B cell (primary cell): Measurements from ENCODE around the gene RGS6. TPM values are rescaled to one million over a fixed set of nuclear protein-coding genes. Genes with fewer than 3 reads are reported as not detected.

Experiments used
- ATAC-seq: fragments of 200-7000 bp; cut with Tn5 transposase; one replicate; pipeline ENCODE4 v1.10.0; 2021; ENCODE audit warnings: low read depth, mild to moderate bottlenecking, moderate number of reproducible peaks, moderate library complexity
- CTCF ChIA-PET: fragments of 350-600 bp; sonication (Branson Sonifier 250); formaldehyde crosslinking; loops from one replicate; lab custom pipeline; 2021; ENCODE audit warnings: antibody characterized with exemption, inconsistent platforms; lab: Charles Lee
- POLR2A ChIA-PET: fragments of 350-600 bp; sonication (Branson Sonifier 250); formaldehyde crosslinking; loops from one replicate; lab custom pipeline; 2021; ENCODE audit warnings: antibody characterized with exemption; lab: Charles Lee
- DNase-seq: peaks from one replicate; pipeline ENCODE4 v3.0.0; 2013
- H2AFZ ChIP-seq: 2 replicates; pipeline ENCODE4 v1.6.1; 2012; ENCODE audit warnings: mild to moderate bottlenecking, low read depth, low read length; ENCODE audit not compliant: insufficient read depth, poor library complexity, severe bottlenecking
- H3K27ac ChIP-seq, 2 donors: 1 replicate in 1 of 2; 2 replicates in 1 of 2; pipeline ENCODE4 v1.5.1; 2012 to 2013; ENCODE audit warnings: low read length in 2 of 2, mild to moderate bottlenecking in 2 of 2, moderate library complexity in 1 of 2
- H3K27me3 ChIP-seq, 4 experiments: fragments of 200-600 bp in 1 of 4; sonication (generic) in 1 of 4; replicated peaks in 1 of 4; 1 replicate in 2 of 4; 2 replicates in 2 of 4; pipeline versions ENCODE4 v1.6.1 to v1.7.0; 2013 to 2016; ENCODE audit warnings: low read length in 3 of 4, mild to moderate bottlenecking in 2 of 4, mixed read lengths in 1 of 4, moderate library complexity in 1 of 4; ENCODE audit not compliant: insufficient read depth in 4 of 4, control insufficient read depth in 3 of 4; ENCODE audit errors: control extremely low read depth in 1 of 4
- H3K36me3 ChIP-seq, 2 experiments: replicated peaks in 1 of 2; 1 replicate in 1 of 2; 2 replicates in 1 of 2; pipeline versions ENCODE4 v1.6.1 to v1.7.1; 2013; ENCODE audit warnings: low read length in 1 of 2; ENCODE audit not compliant: insufficient read depth in 2 of 2, control insufficient read depth in 1 of 2; ENCODE audit errors: control extremely low read depth in 1 of 2, extremely low read depth in 1 of 2
- H3K4me1 ChIP-seq, 2 donors: fragments of 200-600 bp in 1 of 2; sonication (generic) in 1 of 2; 1 replicate in 1 of 2; 2 replicates in 1 of 2; pipeline versions ENCODE4 v1.5.1 to v1.6.1; 2013 to 2017; ENCODE audit warnings: low read length in 2 of 2; ENCODE audit not compliant: control insufficient read depth in 2 of 2, insufficient read depth in 2 of 2
- H3K4me2 ChIP-seq: replicated peaks from 2 replicates; pipeline ENCODE3; 2012; ENCODE audit warnings: mild to moderate bottlenecking, low read depth, low read length; ENCODE audit not compliant: poor library complexity, severe bottlenecking
- H3K4me3 ChIP-seq, 5 experiments: fragments of 200-600 bp in 1 of 5; sonication (generic) in 1 of 5; 1 replicate in 3 of 5; 2 replicates in 2 of 5; pipeline versions ENCODE4 v1.5.1 to v1.7.0; 2011 to 2016; ENCODE audit warnings: low read length in 4 of 5, mild to moderate bottlenecking in 4 of 5, low read depth in 2 of 5, control low read depth in 1 of 5, moderate library complexity in 1 of 5; ENCODE audit not compliant: insufficient read depth in 1 of 5; ENCODE audit errors: control extremely low read depth in 1 of 5, extremely low read depth in 1 of 5
- H3K79me2 ChIP-seq: fragments of 200-600 bp; sonication (generic); one replicate; pipeline ENCODE4 v1.6.0; 2016; ENCODE audit warnings: low read length; ENCODE audit not compliant: control insufficient read depth, insufficient read depth
- H3K9ac ChIP-seq: fragments of 200-600 bp; sonication (generic); 2 replicates; pipeline ENCODE4 v1.6.1; 2017; ENCODE audit warnings: mild to moderate bottlenecking, low read length, moderate library complexity
- H3K9me3 ChIP-seq, 3 donors: one replicate each; pipeline versions ENCODE4 v1.6.1 to v1.7.1; 2013; ENCODE audit warnings: low read length in 2 of 3; ENCODE audit not compliant: control insufficient read depth in 2 of 3, insufficient read depth in 1 of 3; ENCODE audit errors: control extremely low read depth in 1 of 3
- H4K20me1 ChIP-seq: 2 replicates; pipeline ENCODE4 v1.6.0; 2012; ENCODE audit warnings: mild to moderate bottlenecking, low read length; ENCODE audit not compliant: insufficient read depth, control insufficient read depth, poor library complexity, severe bottlenecking
- H3K27ac Mint-ChIP-seq: one replicate; pipeline ENCODE4 v1.8.0; 2021; ENCODE audit warnings: mixed read lengths
- H3K27me3 Mint-ChIP-seq: one replicate; pipeline ENCODE4 v1.8.0; 2021; ENCODE audit warnings: mixed read lengths
- H3K4me1 Mint-ChIP-seq: one replicate; pipeline ENCODE4 v1.8.0; 2021; ENCODE audit warnings: mixed read lengths
- H3K4me3 Mint-ChIP-seq: one replicate; pipeline ENCODE4 v1.8.0; 2021; ENCODE audit warnings: mixed read lengths
- H3K9me3 Mint-ChIP-seq: one replicate; pipeline ENCODE4 v1.8.0; 2022; ENCODE audit warnings: mixed read lengths; ENCODE audit not compliant: insufficient read depth
- EZH2 ChIP-seq: IDR thresholded peaks from 2 replicates; pipeline ENCODE4 v1.6.1; 2012; ENCODE audit warnings: borderline replicate concordance, low read depth, mild to moderate bottlenecking, moderate library complexity, low read length; ENCODE audit not compliant: insufficient read depth, poor library complexity, severe bottlenecking
- WGBS: methylation state at CpG from one replicate; pipeline ENCODE4 v1.1.5; 2013; ENCODE audit warnings: missing lambda C conversion rate; ENCODE audit not compliant: insufficient coverage; 5-methylcytosine and 5-hydroxymethylcytosine counted together
- intact Hi-C: fragments of 100-400 bp; cut with micrococcal nuclease; formaldehyde crosslinking; loops from one replicate; pipeline ENCODE4 v1.10.0; 2022
- polyA plus RNA-seq: library from polyadenylated mRNA; depleted of rRNA; stranded (reverse); fragments of >200 nt; gene quantifications from 2 replicates; pipeline ENCODE4 v1.2.3, GENCODE V29; 2012
- total RNA-seq, 2 donors: library from RNA; stranded (reverse); fragments of 120-200 nt in 1 of 2; gene quantifications; 1 replicate in 1 of 2; 2 replicates in 1 of 2; pipeline versions ENCODE4 v1.2.3 to v1.2.4, GENCODE V29; 2013 to 2022
- TF ChIP-seq, protein P1 (sequence below): fragments of 200-600 bp; IDR thresholded peaks from one replicate; pipeline ENCODE4 v1.8.0; 2022; ENCODE audit warnings: antibody characterized with exemption, mild to moderate bottlenecking

Gene RGS6
- total and polyA plus RNA-seq, 2 donors (not counting 1 experiment from before 2014, with no cell fraction given): 0.07 TPM; not detected in 1

DNA sequence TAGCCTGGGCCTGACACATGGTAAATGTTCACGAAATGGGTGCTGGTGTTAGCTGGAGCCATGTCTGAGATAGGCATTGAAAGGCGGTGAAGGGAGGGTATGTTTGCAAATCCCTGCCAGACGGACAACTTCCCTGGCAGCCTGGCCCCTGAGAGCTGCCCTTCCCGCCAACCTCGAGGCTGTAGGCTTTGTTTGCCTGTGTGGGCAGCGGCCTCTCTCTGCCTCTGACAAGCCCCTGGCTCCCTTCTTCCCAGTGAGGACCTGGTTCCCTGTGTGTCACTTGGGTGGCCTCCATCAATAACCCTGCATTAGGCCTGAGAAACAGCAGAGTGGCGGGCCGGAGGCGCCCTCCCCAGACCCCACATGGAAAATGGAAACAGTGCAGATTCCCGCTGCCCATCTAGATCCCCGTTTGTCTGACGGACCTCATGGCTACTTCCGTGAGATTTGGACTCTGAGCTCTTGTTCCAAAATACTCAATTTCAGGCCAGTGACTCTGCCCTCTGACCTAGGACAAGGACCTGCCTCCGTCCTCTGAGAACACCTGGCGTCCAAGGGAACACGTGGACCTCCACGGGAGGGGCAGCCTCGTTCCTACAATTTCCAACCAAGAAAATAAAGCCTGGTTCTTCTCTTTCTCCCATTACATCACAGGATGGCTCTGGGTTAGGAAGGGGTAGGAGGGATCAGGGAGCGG lies 636.2 kb downstream of the RGS6 start:
- peaks cover 2% of the 10 kb centered on the region for H3K27me3 Mint-ChIP-seq
- TF ChIP-seq EZH2: no peak
- TF ChIP-seq, protein P1, sequence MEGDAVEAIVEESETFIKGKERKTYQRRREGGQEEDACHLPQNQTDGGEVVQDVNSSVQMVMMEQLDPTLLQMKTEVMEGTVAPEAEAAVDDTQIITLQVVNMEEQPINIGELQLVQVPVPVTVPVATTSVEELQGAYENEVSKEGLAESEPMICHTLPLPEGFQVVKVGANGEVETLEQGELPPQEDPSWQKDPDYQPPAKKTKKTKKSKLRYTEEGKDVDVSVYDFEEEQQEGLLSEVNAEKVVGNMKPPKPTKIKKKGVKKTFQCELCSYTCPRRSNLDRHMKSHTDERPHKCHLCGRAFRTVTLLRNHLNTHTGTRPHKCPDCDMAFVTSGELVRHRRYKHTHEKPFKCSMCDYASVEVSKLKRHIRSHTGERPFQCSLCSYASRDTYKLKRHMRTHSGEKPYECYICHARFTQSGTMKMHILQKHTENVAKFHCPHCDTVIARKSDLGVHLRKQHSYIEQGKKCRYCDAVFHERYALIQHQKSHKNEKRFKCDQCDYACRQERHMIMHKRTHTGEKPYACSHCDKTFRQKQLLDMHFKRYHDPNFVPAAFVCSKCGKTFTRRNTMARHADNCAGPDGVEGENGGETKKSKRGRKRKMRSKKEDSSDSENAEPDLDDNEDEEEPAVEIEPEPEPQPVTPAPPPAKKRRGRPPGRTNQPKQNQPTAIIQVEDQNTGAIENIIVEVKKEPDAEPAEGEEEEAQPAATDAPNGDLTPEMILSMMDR: no peak
- H2AFZ ChIP-seq: no peak overlapping the region
- no peaks in the 10 kb centered on the region for H3K27me3 ChIP-seq
- H3K9me3 ChIP-seq: peaks cover 0 to 3% (median 0%) of the 10 kb centered on the region in 3 donors
- DNase-seq (no peak), ATAC-seq (no peak)
- H3K79me2 ChIP-seq: no peaks in the 10 kb centered on the region
- no peak overlapping the region for H3K4me3 Mint-ChIP-seq
- H3K36me3 ChIP-seq: no peaks in the 10 kb centered on the region
- ChIA-PET POLR2A (no interaction called here), CTCF (no interaction called here)
- H3K4me1 ChIP-seq: peaks cover 15 to 23% of the 10 kb centered on the region in 2 donors
- no peak overlapping the region for H3K27ac Mint-ChIP-seq
- intact Hi-C loops: no loop called here
- no peaks in the 10 kb centered on the region for H3K9me3 Mint-ChIP-seq
- 95% methylated on average over 16 of the region's 19 CpGs for WGBS
- no peak overlapping the region for H3K9ac ChIP-seq
- no peak overlapping the region for H3K4me2 ChIP-seq
- H4K20me1 ChIP-seq: no peaks in the 10 kb centered on the region
- H3K4me3 ChIP-seq: no peak overlapping the region
- peaks cover 22% of the 10 kb centered on the region for H3K4me1 Mint-ChIP-seq
- no peak overlapping the region for H3K27ac ChIP-seq

GRCh38 chr14:72573725-72574417 lies 641.6 kb downstream of the RGS6 start:
- Mint-ChIP-seq H3K27me3 (peaks cover 2% of the 10 kb centered on the region), H3K4me1 (peaks cover 8% of the 10 kb centered on the region), H3K9me3 (no peaks in the 10 kb centered on the region), H3K4me3 (no peak overlapping the region), H3K27ac (no peak overlapping the region)
- Histone ChIP-seq H3K4me2 (no peak overlapping the region), H3K36me3 (no peaks in the 10 kb centered on the region), H3K9ac (no peak overlapping the region), H3K27me3 (no peaks in the 10 kb centered on the region), H3K9me3 (peaks cover 0 to 3% (median 0%) of the 10 kb centered on the region in 3 donors), H3K4me1 (no peaks in the 10 kb centered on the region), H3K4me3 (no peak overlapping the region), H2AFZ (no peak overlapping the region), H3K79me2 (no peaks in the 10 kb centered on the region), H4K20me1 (no peaks in the 10 kb centered on the region), H3K27ac (no peak overlapping the region)
- ChIA-PET CTCF (interaction anchor here (0.8 kb wide), 1 partner anchor 24 kb away, joined by 3 read pairs; no protein-coding TSS in a partner anchor), POLR2A (no interaction called here)
- ATAC-seq (no peak), DNase-seq (no peak)
- TF ChIP-seq, protein P1: no peak
- WGBS: 93% methylated on average over 7 of the region's 9 CpGs
- intact Hi-C loops: no loop called here
